Mucosa of descending colon (tissue), 3 donors: ENCODE measurements around the gene F2RL3. TPM values are rescaled to one million over a fixed set of nuclear protein-coding genes. Genes with fewer than 3 reads are reported as not detected.

Source experiments
- ATAC-seq: fragments of 200-7000 bp; cut with Tn5 transposase; one replicate; pipeline ENCODE4 v1.9.1; 2020; ENCODE audit warnings: mild to moderate bottlenecking, moderate library complexity
- DNase-seq, 3 donors: peaks; one replicate each; pipeline ENCODE4 v3.0.0-alpha.2; 2020
- H3K36me3 ChIP-seq: fragments of 200-600 bp; one replicate; pipeline ENCODE4 v1.8.0; 2021; ENCODE audit warnings: low read depth, mild to moderate bottlenecking
- H3K4me1 ChIP-seq: fragments of 200-600 bp; one replicate; pipeline ENCODE4 v1.8.0; 2021; ENCODE audit warnings: low read depth, mild to moderate bottlenecking
- H3K4me3 ChIP-seq: fragments of 200-600 bp; one replicate; pipeline ENCODE4 v1.8.0; 2021; ENCODE audit warnings: mild to moderate bottlenecking
- H3K9me3 ChIP-seq: fragments of 200-600 bp; one replicate; pipeline ENCODE4 v1.8.0; 2021; ENCODE audit warnings: mild to moderate bottlenecking
- intact Hi-C, 2 donors: fragments of 100-400 bp; cut with DNase I in 1 of 2; cut with micrococcal nuclease in 1 of 2; formaldehyde crosslinking; loops; one replicate each; pipeline versions ENCODE4 v1.11.0 to v1.11.1; 2022; cut with DNase I, micrococcal nuclease
- total RNA-seq, 3 donors: library from RNA; stranded (reverse); fragmentation: NEBNext Ultra II Directional in 2 of 3; extraction: Animal tissue kit (Norgen Biotek cat#: 25700) in 2 of 3; gene quantifications; one replicate each; pipeline versions ENCODE4 v1.2.1 to v1.2.4, GENCODE V29; 2021 to 2023
- TF ChIP-seq, protein P1 (sequence below): fragments of 200-600 bp; IDR thresholded peaks from one replicate; pipeline ENCODE4 v1.8.0; 2022; ENCODE audit warnings: antibody characterized with exemption, mild to moderate bottlenecking
- donor health status: DM: no; HTN: no; CAD: no; lungs with moderate emphysema.
- donor health status: DM: no; HTN: no; CAD: no.
- donor health status: DM: no; HTN: yes; CAD: no.

The F2RL3 gene
- total RNA-seq, 3 donors from 2014 or later: 0.38 to 2.0 (median 1.6) TPM

DNA sequence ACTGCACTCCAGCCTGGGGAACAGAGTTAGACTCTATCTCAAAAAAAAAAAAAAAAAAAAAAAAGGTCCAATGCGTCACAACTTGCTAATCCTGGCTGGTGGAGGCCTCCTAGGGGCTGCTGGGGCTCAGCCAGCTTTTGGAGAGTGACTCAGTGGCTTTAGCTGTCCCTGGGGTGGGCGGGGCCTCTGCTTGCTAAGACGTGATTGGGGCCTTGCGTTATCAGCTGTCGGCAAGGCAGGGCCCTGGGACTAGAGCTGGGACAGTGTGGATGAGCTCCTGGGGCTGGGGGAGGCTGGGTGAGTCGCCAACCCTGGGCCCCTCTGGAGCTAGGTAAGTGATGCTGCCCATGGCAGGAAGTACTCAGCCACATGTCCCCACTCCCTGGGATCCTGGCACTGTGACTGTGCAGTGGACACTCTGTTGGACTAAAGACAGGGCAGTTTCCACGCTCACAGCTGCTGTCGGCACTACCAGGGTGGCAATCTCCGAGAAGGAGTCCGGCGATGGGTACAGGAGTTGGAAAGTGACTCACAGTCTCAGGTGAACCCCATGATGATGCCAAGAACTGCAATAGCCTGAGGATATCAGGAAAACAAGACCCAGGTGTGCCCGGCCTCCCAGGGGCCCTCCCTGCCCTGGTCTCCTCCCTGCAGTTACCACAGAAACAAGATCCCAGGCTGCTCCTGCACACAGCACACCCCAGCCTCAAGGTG is 32.2 kb downstream of the F2RL3 start:
- peaks cover 10% of the 10 kb centered on the region for H3K9me3 ChIP-seq
- no peaks in the 10 kb centered on the region for H3K36me3 ChIP-seq
- DNase-seq (no peak), ATAC-seq (no peak)
- TF ChIP-seq, protein P1, sequence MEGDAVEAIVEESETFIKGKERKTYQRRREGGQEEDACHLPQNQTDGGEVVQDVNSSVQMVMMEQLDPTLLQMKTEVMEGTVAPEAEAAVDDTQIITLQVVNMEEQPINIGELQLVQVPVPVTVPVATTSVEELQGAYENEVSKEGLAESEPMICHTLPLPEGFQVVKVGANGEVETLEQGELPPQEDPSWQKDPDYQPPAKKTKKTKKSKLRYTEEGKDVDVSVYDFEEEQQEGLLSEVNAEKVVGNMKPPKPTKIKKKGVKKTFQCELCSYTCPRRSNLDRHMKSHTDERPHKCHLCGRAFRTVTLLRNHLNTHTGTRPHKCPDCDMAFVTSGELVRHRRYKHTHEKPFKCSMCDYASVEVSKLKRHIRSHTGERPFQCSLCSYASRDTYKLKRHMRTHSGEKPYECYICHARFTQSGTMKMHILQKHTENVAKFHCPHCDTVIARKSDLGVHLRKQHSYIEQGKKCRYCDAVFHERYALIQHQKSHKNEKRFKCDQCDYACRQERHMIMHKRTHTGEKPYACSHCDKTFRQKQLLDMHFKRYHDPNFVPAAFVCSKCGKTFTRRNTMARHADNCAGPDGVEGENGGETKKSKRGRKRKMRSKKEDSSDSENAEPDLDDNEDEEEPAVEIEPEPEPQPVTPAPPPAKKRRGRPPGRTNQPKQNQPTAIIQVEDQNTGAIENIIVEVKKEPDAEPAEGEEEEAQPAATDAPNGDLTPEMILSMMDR: no peak
- no peaks in the 10 kb centered on the region for H3K4me1 ChIP-seq
- no peak overlapping the region for H3K4me3 ChIP-seq
- intact Hi-C loops: no loop called here

DNA sequence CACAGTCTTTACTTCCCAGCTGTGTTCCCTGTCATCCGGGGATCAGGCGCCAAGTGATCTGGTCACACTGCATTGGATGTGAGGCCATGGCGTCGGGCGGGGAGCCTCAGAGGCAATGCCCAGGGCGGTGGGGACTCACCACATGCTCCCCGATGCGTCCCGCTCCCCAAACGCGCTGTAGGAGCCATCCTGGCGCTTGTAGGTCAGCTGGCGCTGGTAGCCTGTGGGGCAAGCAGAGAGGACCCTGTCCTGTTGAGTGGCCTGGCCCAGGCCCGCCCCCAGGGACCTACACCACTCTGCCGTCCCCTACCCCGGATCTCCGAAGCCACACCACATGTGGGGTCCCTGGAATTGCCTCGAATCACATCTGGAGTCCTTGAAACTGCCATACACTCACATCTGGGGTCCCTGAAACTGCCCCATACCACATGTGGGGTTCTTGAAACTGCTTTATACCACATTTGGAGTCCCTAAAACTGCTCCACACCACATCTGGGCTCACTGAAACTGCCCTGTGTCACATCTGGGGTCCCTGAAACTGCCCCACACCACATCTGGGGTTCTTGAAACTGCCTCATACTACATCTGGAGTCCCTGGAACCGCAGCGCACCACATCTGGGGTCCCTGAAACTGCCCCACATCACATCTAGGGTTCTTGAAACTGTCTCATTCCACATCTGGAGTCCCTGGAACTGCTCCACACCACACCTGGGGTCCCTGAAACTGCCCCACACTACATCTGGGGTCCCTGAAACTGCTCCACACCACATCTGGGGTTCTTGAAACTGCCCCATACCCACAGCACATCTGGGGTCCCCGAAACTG is 33.2 kb downstream of the F2RL3 start:
- no peak for ATAC-seq
- peaks cover 10% of the 10 kb centered on the region for H3K9me3 ChIP-seq
- no peaks in the 10 kb centered on the region for H3K4me1 ChIP-seq
- H3K4me3 ChIP-seq: no peak overlapping the region
- DNase-seq: no peak
- TF ChIP-seq, protein P1: no peak
- intact Hi-C loops: no loop called here
- no peaks in the 10 kb centered on the region for H3K36me3 ChIP-seq

DNA sequence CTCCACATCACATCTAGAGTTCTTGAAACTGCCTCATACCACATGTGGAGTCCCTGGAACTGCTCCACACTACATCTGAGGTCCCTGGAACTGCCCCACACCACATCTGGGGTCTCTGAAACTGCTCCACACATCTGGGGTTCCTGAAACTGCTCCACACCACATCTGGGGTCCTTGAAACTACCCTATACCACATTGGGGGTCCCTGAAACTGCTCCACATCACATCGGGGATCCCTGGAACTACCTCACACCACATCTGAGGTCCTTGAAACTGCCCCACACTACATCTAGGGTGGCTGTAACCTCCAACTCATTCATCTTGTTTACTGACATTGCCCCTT is 33.8 kb downstream of the F2RL3 start:
- intact Hi-C loops: no loop called here
- no peak for ATAC-seq

DNA sequence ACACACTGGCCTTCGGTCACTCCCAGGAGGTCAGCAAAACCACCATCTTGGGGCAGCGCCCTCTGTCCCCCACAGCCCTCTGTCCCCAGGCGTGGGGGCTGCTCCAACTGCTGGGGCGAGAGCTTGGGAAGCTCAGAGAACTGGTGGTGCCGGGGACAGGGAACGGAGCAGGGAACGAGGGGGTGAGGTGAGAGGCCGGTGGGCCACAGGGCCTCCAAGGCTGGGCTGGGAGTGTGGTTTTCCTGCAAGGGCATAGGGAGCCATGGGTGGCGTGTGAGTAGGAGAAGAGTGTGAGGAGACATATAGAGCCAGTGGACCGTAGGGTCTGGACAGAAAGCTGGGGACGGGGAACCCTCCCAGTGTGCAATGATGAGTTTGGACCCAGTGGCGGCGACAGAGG is 34.1 kb downstream of the F2RL3 start:
- peaks cover 10% of the 10 kb centered on the region for H3K9me3 ChIP-seq
- DNase-seq: no peak
- ATAC-seq: no peak
- intact Hi-C loops: no loop called here
- TF ChIP-seq, protein P1: no peak
- no peaks in the 10 kb centered on the region for H3K4me1 ChIP-seq
- no peak overlapping the region for H3K4me3 ChIP-seq
- no peaks in the 10 kb centered on the region for H3K36me3 ChIP-seq

More for the DNA sequence above, 33.8 kb downstream of the F2RL3 start:
- Histone ChIP-seq H3K4me3 (no peak overlapping the region), H3K36me3 (no peaks in the 10 kb centered on the region), H3K4me1 (no peaks in the 10 kb centered on the region), H3K9me3 (peaks cover 10% of the 10 kb centered on the region)
- no peak for DNase-seq
- TF ChIP-seq, protein P1: no peak

DNA sequence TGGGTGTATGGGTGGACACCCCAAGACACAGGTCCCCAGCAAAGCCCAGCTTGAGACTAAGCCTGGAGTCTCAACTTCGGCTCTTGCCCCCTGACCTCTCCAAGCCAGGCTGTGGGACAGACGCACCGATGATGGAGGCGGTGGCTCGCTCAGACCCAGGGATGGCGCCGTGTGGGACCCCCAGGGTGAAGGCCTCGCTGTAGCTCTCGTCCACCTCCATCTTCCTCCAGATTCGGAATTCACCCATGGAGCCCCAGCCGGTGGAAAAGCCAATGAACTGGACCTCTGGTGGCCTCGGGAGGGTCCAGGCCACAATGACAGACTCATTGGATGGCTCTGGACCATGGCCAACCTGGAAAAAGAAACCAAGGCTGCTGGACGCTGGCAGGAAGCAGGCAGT is 39.1 kb downstream of the F2RL3 start:
- Histone ChIP-seq H3K4me1 (no peaks in the 10 kb centered on the region), H3K4me3 (no peak overlapping the region), H3K36me3 (no peaks in the 10 kb centered on the region), H3K9me3 (peaks cover 10% of the 10 kb centered on the region)
- ATAC-seq (no peak), DNase-seq (no peak)
- intact Hi-C loops: no loop called here
- TF ChIP-seq, protein P1: no peak
